PFSK-1 (cell line): ENCODE data around the gene CCSER1.

Experiments used
- FOXP2 ChIP-seq: optimal IDR thresholded peaks from 2 replicates; pipeline ENCODE3; 2011; ENCODE audit warnings: borderline replicate concordance, control low read depth, inconsistent platforms; ENCODE audit not compliant: insufficient read depth; ENCODE audit errors: extremely low read length, extremely low read depth
- POLR2AphosphoS5 ChIP-seq: IDR thresholded peaks from 2 replicates; pipeline ENCODE4 v1.6.1; 2012; ENCODE audit warnings: low read depth, mild to moderate bottlenecking, control low read depth, low read length, moderate library complexity
- SIN3A ChIP-seq: IDR thresholded peaks from 2 replicates; pipeline ENCODE4 v1.6.1; 2012; ENCODE audit warnings: mild to moderate bottlenecking, low read length, moderate library complexity, borderline replicate concordance; ENCODE audit not compliant: insufficient read depth
- TAF1 ChIP-seq: IDR thresholded peaks from 2 replicates; pipeline ENCODE4 v1.6.1; 2012; ENCODE audit warnings: low read length, control low read depth, borderline replicate concordance; ENCODE audit not compliant: insufficient read depth
- TF ChIP-seq, protein P1 (sequence below), 2 experiments: IDR thresholded peaks; 2 replicates each; pipeline versions ENCODE4 v1.6.1 to v1.8.0; 2011 to 2012; ENCODE audit warnings: low read depth in 2 of 2, low read length in 2 of 2, control low read depth in 1 of 2, inconsistent platforms in 1 of 2, mild to moderate bottlenecking in 1 of 2, moderate library complexity in 1 of 2; ENCODE audit not compliant: insufficient read depth in 1 of 2

Gene CCSER1

DNA sequence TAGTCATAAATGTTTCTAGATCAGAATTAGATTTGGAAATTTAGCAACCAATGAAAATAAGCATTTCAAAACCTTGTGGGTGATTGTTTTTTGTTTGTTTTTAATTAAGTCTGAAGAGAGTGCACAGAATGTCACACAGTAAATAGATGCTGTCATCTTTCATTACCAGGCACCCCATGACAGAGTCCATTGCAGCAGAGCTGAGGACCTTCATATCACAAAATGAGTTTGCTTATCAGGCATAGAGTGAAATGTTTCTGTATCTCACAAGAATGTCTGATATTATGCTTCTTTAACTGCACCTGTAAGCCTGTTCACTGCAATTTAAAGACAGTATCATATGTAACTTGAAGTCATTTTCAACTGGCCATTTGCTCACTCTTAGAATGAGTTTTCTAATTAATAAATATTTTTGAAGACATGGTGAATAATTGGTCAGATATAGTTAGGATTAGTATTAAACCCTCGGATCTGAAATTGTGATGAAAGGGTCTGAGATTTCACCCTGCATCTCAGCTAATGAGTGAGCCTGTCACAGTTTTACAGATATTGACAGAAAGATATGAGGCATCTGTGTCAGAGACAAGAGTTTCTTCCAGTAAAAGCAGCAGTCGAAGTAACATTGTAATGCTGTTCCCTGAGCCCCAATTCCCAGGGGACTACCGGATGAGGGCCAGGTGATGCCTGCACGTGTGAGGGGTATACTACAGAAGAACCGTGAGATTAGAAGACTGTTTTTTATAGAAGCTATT is 416.4 kb downstream of the CCSER1 start:
- TF ChIP-seq, protein P1, sequence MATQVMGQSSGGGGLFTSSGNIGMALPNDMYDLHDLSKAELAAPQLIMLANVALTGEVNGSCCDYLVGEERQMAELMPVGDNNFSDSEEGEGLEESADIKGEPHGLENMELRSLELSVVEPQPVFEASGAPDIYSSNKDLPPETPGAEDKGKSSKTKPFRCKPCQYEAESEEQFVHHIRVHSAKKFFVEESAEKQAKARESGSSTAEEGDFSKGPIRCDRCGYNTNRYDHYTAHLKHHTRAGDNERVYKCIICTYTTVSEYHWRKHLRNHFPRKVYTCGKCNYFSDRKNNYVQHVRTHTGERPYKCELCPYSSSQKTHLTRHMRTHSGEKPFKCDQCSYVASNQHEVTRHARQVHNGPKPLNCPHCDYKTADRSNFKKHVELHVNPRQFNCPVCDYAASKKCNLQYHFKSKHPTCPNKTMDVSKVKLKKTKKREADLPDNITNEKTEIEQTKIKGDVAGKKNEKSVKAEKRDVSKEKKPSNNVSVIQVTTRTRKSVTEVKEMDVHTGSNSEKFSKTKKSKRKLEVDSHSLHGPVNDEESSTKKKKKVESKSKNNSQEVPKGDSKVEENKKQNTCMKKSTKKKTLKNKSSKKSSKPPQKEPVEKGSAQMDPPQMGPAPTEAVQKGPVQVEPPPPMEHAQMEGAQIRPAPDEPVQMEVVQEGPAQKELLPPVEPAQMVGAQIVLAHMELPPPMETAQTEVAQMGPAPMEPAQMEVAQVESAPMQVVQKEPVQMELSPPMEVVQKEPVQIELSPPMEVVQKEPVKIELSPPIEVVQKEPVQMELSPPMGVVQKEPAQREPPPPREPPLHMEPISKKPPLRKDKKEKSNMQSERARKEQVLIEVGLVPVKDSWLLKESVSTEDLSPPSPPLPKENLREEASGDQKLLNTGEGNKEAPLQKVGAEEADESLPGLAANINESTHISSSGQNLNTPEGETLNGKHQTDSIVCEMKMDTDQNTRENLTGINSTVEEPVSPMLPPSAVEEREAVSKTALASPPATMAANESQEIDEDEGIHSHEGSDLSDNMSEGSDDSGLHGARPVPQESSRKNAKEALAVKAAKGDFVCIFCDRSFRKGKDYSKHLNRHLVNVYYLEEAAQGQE (IDR thresholded peaks at IDR 0.05; ENCODE audit: insufficient read depth in 1 of 2, low read depth in 2 of 2, low read length in 2 of 2): no peak
- TF ChIP-seq FOXP2 (no peak), SIN3A (no peak), TAF1 (no peak), POLR2AphosphoS5 (no peak)

DNA sequence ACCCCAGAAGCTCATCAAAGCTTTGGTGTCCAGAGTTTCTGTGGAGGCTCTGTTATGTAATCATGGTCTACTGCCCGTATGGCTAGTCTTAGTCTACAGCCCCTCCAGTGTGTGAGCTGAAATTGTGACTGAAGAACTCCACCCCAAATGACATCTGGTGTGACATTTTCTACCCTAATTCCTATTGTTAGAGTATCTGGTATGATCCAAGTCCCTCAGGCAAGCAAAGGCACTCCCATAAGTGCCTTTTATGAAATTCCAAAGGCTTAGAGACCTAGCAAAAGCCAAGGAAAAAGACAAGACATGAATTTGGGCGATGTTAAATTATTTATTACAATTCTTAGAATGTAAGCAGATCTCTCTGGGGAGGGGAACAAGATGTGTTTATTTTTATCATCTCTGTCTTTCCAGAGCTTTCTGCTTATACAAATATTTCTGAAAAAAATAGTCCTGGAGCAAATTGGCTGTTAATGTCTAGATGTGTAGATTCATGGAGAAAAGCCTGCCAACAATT is 417.4 kb downstream of the CCSER1 start:
- TF ChIP-seq POLR2AphosphoS5: no peak
- no peak for TF ChIP-seq TAF1
- TF ChIP-seq SIN3A: no peak
- TF ChIP-seq, protein P1 (IDR thresholded peaks at IDR 0.05; ENCODE audit: insufficient read depth in 1 of 2, low read depth in 2 of 2, low read length in 2 of 2): no peak
- TF ChIP-seq FOXP2: no peak

DNA sequence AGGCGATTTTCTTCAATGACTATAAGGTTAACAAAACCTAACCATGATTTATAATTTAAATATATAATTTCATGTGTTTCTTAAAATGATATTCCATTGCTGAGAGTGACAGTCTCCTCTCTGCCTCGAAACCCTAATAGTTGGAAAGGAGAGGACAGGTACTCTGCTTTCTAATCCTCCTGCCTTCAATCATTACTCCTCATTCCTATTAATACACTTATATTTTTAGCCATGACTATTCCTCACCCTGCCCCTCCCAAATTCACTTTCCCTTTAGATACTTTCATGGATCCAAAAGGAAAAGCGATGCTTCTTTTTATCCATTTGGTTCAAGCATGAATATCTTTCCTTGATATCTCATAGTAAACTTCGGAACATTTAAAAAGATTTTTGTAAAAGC is 418.2 kb downstream of the CCSER1 start:
- TF ChIP-seq FOXP2: no peak
- no peak for TF ChIP-seq TAF1
- TF ChIP-seq SIN3A: no peak
- TF ChIP-seq, protein P1 (IDR thresholded peaks at IDR 0.05; ENCODE audit: insufficient read depth in 1 of 2, low read depth in 2 of 2, low read length in 2 of 2): no peak
- no peak for TF ChIP-seq POLR2AphosphoS5

DNA sequence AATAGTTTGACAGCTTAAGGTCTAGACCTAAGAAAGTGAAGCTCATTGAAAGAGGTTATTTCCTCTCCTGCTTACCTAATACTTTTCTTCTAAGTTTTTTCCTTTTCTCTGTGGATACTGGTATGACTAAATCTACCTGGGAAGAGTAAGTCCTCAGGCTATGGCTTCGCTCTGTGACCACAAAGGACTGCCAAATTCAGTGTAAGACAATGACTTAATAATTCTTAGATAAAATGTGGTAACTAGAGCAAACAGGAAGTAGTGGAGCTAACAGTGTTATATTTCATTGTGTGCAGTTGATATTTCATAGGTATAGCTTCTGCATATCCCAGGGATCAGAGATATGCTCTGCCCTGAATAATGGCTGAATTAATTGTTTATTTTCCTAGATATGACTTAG is 418.9 kb downstream of the CCSER1 start:
- no peak for TF ChIP-seq POLR2AphosphoS5
- no peak for TF ChIP-seq SIN3A
- TF ChIP-seq, protein P1 (IDR thresholded peaks at IDR 0.05; ENCODE audit: insufficient read depth in 1 of 2, low read depth in 2 of 2, low read length in 2 of 2): no peak
- no peak for TF ChIP-seq TAF1
- no peak for TF ChIP-seq FOXP2

DNA sequence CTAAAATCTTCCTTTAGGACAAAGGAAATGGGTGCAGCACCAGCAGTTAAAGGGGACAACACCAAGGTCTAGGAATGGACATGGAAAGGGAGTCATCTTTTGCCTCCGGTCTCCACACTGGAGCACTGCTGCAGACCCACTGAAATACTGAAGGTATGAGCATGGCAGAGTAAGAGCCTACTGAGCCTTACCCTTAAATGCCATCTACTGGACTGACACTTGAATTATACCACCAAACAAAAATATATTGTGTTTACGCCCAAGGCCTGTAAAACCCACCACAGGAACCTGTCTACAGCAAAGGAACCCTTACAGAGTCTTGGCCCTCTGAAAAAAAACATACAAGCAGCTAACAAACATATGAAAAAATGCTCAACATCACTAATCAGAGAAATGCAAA is 443.4 kb downstream of the CCSER1 start:
- TF ChIP-seq, protein P1 (IDR thresholded peaks at IDR 0.05; ENCODE audit: insufficient read depth in 1 of 2, low read depth in 2 of 2, low read length in 2 of 2): no peak
- TF ChIP-seq TAF1 (no peak), FOXP2 (no peak)
